ENCODE results near the gene CAMSAP1. TPM values are rescaled to one million over a fixed set of nuclear protein-coding genes. Genes with fewer than 3 reads are reported as not detected.
"Not testable (repeated sequence)": the region's sequence is repeated elsewhere in the genome, so short reads cannot be mapped to it uniquely, and the experiment has no call there.

The CAMSAP1 gene
- total and polyA plus RNA-seq, 5 experiments from 2014 or later, result 0.61 to 32.0 (median 2.4) TPM

DNA sequence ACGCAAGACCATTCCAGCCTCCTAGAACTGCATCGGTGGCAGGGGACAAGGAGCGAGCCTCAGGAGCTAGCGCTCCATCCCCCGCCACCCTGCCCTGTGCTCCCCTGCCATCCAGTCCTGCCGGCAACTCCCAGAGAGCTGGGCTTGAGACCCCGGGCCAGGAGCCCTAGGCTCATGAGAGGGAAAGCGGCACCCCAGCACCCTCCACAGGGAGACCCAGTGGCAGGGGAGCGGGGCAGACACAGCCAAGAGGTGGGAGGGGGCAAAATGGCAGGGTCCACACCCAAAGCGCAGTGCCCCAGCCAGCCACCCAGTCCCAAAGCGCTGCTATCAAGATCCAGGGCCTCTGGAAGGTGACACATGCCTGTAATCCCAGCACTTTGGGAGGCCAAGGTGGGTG is 41.1 kb upstream of the CAMSAP1 start:
- no peak for ATAC-seq
- POLR2A ChIA-PET, result no interaction called here
- Mint-ChIP-seq H3K27me3 (no peaks in the 10 kb centered on the region), H3K9me3 (no peaks in the 10 kb centered on the region), H3K4me1 (peaks cover 0 to 10% (median 1%) of the 10 kb centered on the region in 4 donors), H3K4me3 (no peak overlapping the region), H3K27ac (no peak overlapping the region), H3K36me3 (peaks cover 5 to 82% (median 40%) of the 10 kb centered on the region in 3 donors)
- DNase-seq, result no peak

DNA sequence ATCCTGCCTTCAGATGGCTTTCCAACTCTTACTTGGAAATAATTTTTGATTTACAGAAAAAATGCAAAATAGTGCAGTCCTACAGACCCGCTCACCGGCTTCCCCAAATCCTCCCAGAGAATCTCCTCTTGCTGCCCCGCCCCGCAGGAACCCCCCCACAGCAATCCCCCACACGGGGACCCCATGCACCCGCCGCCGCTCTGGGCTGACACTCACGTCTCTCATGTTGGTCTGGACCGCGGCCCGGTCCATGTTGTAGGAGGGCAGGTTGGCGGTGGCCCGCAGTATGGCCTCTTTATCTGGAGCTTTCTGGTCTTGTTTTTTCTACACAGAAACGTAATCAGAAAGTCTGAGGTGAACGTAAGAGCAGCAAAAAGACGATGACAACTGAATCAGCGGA is 40.2 kb upstream of the CAMSAP1 start:
- H3K36me3 Mint-ChIP-seq, result peaks cover 5 to 84% (median 36%) of the 10 kb centered on the region in 3 donors
- peaks cover 0 to 10% (median 1%) of the 10 kb centered on the region in 4 donors for H3K4me1 Mint-ChIP-seq
- ATAC-seq, result no peak
- no peaks in the 10 kb centered on the region for H3K9me3 Mint-ChIP-seq
- H3K4me3 Mint-ChIP-seq, result no peak overlapping the region
- no peak overlapping the region for H3K27ac Mint-ChIP-seq
- H3K27me3 Mint-ChIP-seq, result no peaks in the 10 kb centered on the region
- DNase-seq, result no peak
- POLR2A ChIA-PET, result no interaction called here

DNA sequence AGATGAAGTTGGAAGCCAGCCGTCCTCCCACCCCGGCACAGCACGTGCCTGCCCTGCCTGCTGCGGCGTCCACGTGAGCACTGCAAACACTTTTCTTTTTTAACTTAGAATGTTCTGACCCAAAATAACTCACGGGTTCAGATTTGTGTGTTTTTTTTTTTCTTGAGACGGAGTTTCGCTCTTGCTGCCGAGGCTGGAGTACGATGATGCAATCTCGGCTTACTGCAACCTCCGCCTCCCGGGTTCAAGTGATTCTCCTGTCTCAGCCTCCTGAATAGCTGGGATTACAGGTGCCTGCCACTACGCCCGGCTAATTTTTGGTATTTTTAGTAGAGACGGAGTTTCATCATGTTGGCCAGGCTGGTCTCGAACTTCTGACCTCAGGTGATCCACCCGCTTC is 39.8 kb upstream of the CAMSAP1 start:
- H3K27me3 Mint-ChIP-seq, H3K4me1 Mint-ChIP-seq, ATAC-seq, H3K27ac Mint-ChIP-seq, H3K9me3 Mint-ChIP-seq, H3K4me3 Mint-ChIP-seq, POLR2A ChIA-PET, DNase-seq: not testable (repeated sequence)
- peaks cover 5 to 81% (median 32%) of the 10 kb centered on the region in 3 donors for H3K36me3 Mint-ChIP-seq

DNA sequence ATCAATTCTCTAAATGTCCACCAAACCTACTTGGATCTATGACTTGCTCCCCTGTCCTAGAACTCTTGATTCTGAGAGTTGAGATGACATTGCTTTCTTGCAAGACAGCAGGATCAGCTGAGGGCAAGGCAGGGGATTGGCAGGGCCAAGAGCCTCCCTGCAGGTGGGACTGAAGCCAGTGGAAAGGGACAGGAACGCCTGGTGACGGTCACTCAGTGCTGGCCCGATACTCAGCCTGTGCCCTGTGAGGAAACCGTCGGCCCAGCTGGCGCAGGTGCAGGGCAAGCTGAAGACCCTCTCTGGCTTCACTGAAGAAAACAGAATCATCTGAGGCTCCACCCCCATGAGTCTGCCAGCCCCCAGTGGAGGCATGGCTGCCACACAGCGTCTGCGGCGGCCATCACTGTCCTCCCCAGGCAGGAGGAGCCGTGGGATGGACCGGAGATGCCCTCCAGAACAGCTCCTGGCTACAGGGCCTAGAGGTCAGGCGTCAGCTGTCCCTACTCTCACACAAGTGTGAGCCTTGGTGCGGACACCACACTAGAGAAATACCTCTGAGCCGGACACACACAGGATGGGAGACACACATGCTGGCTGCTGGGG is 39.1 kb upstream of the CAMSAP1 start:
- H3K27ac Mint-ChIP-seq, result no peak overlapping the region

DNA sequence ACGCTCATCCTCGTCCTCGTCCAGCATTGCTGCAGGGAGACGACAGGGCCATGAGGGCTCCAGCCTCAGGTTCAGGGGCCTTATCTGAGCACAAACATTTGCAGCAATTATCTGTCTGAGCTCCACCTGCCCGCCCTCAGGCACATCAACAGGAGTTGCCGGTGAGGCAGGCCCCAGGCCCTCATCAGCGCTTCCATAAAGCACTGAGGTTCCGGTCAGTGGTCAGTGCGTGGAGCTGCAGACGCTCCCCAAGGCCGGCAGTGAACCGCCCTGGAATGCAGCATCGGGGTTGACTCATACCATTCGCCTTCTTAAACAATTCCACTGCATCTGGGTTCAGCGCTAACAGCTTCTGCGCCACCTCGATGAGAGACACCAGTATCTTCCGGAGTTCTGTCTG is 38.6 kb upstream of the CAMSAP1 start:
- POLR2A ChIA-PET, result no interaction called here
- no peak overlapping the region for H3K27ac Mint-ChIP-seq
- DNase-seq (no peak), ATAC-seq (no peak)
- no peaks in the 10 kb centered on the region for H3K9me3 Mint-ChIP-seq
- no peak overlapping the region for H3K4me3 Mint-ChIP-seq
- peaks cover 0 to 10% (median 1%) of the 10 kb centered on the region in 4 donors for H3K4me1 Mint-ChIP-seq
- H3K36me3 Mint-ChIP-seq, result peaks cover 9 to 80% (median 32%) of the 10 kb centered on the region in 3 donors
- no peaks in the 10 kb centered on the region for H3K27me3 Mint-ChIP-seq

More for the DNA sequence above, 39.1 kb upstream of the CAMSAP1 start:
- ATAC-seq, result no peak
- H3K9me3 Mint-ChIP-seq, result no peaks in the 10 kb centered on the region
- POLR2A ChIA-PET, result no interaction called here
- no peak overlapping the region for H3K4me3 Mint-ChIP-seq
- no peaks in the 10 kb centered on the region for H3K27me3 Mint-ChIP-seq
- H3K4me1 Mint-ChIP-seq, result peaks cover 0 to 10% (median 1%) of the 10 kb centered on the region in 4 donors
- DNase-seq, result no peak
- peaks cover 9 to 80% (median 32%) of the 10 kb centered on the region in 3 donors for H3K36me3 Mint-ChIP-seq

DNA sequence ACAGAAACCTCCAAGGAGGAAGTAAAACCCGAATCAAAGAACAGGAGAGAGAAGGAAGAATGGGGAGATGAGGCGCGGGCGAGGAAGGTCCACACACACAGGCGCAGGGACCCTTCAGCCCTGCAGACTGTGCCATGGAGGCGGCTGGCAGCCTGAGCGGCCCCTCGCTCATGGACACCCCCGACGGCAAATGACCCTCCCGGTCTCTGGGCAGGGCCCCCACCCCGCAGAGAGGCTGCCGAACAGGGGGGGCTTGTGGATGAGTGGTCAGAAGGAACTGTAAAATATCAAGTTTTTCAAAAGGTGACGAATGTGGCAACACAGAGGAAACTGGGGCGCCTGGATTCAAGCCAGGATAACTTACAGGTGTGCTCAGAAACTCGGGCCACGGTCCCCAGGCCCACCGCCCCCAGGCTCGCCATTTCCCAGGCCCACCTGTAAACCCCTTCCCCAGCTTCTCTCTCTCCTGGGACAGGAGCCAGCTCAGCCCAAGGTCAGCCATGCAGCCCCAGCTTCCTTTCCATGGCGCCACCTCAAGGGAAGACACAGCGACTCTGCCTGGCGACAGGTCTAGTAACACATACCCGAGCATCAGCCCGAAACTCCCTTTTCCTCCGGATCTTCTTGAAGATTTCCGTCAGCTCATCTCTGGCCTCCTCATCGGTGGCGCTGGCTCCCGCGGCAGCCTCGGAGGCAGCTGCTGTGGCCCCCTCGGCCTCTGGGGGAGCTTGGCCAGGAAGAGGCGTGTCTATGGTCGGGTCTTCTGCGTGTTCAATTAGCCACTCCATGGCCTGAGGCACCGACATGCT is 37.3 kb upstream of the CAMSAP1 start:
- Mint-ChIP-seq H3K36me3 (peaks cover 9 to 81% (median 35%) of the 10 kb centered on the region in 3 donors), H3K4me3 (no peak overlapping the region), H3K4me1 (peaks cover 0 to 7% (median 2%) of the 10 kb centered on the region in 4 donors), H3K27me3 (no peaks in the 10 kb centered on the region), H3K27ac (no peak overlapping the region), H3K9me3 (peaks cover 0 to 3% (median 0%) of the 10 kb centered on the region in 9 donors)
- POLR2A ChIA-PET, result no interaction called here
- no peak for DNase-seq
- ATAC-seq, result no peak

- H3K9me3 Mint-ChIP-seq, DNase-seq, H3K27ac Mint-ChIP-seq, POLR2A ChIA-PET, H3K4me3 Mint-ChIP-seq, H3K4me1 Mint-ChIP-seq, ATAC-seq, H3K27me3 Mint-ChIP-seq: not testable (repeated sequence)
- H3K36me3 Mint-ChIP-seq, result peaks cover 13 to 78% (median 35%) of the 10 kb centered on the region in 3 donors
Observed at GRCh38 chr9:135943604-135944003, 36.3 kb upstream of the CAMSAP1 start.

DNA sequence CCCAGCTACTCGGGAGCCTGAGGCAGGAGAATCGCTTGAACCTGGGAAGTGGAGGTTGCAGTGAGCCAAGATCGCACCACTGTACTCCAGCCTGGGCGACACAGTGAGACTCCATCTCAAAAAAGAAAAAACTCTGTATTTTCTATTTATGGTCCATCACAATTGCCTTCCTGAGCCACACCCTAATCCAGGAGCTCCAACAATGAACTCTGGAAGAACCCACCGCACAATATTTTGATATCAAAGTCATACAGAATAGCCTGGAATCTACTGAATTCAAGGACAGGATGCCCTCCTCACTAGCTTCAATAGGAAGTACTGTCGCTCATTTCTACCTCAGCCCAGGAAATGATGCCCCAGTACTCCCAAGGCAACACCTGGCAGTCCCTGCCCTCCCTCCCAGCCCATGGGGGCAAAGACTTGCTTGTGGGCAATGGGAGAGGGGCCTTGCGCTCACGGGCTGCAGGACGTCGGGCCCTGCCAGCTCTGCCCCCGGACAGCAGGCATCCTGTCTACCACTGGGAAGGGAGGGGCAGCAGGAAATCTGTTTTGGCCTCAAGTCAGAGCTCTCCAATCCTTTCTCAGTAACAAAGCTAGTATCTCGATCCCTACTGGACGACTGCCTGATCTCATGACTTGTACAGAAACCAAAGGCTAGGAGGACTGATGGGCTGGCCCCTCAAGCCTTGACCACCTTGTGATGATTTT is 34.1 kb upstream of the CAMSAP1 start:
- H3K9me3 Mint-ChIP-seq, result peaks cover 0 to 9% (median 0%) of the 10 kb centered on the region in 9 donors
- H3K36me3 Mint-ChIP-seq, result peaks cover 13 to 77% (median 34%) of the 10 kb centered on the region in 3 donors
- H3K27ac Mint-ChIP-seq, result peak overlapping the region in 2 of 10 donors; percentile 50 to 71
- no peak overlapping the region for H3K4me3 Mint-ChIP-seq
- ATAC-seq (no peak), DNase-seq (no peak)
- peaks cover 3 to 8% (median 6%) of the 10 kb centered on the region in 4 donors for H3K4me1 Mint-ChIP-seq
- POLR2A ChIA-PET, result interaction anchor here (1.2 kb wide), 1 partner anchor 10 kb away, joined by 3 read pairs; no protein-coding TSS in a partner anchor
- H3K27me3 Mint-ChIP-seq, result peaks cover 0 to 3% (median 0%) of the 10 kb centered on the region in 5 donors

DNA sequence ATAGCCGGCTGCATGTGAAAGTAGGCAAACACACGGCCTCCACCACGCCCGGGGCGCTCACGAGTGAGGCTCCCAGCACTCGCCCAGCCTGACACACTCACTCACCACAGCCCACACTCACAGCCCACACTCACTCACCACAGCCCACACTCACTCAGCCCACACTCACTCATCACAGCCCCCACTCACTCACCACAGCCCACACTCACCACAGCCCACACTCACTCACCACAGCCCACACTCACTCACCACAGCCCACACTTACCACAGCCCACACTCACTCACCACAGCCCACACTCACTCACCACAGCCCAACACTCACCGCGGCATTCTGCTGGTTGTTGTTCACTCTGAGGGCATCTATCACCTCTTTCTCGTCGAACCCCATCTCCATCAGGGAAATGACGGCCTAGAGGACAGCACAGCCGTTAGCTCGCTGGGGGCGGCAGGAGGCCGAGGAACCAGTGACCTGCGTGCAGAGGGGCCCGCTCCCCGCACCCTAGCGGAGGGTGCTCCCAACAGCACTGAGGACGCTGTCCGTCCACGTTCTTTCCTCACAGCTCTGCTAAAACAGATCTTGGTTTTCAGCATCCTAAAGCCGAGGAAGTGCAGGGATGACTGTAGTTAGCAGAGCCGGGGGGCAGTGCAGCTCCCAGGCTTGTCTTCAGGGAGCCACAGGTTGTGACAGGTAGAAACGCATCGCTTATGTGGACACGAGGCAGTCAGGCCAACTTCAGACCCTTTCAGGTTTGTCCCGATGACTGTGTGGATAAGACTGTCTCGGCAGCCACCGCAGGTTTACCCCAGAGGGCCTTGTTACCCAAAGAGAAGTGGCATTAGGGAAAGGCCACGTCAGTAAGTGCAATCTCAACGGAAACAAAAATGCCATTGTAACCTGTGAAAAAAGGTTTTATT is 32.3 kb upstream of the CAMSAP1 start:
- POLR2A ChIA-PET, result interaction anchor here (0.5 kb wide), 1 partner anchor 424 kb away, joined by 4 read pairs; the partner anchor contains the start of gene DNLZ
- peak overlapping the region in 8 of 10 donors; percentile 12 to 90 (median 62) for H3K4me3 Mint-ChIP-seq
- peak; percentile 63 to 91 for ATAC-seq
- H3K36me3 Mint-ChIP-seq, result peaks cover 13 to 73% (median 31%) of the 10 kb centered on the region in 3 donors
- H3K4me1 Mint-ChIP-seq, result peaks cover 3 to 8% (median 6%) of the 10 kb centered on the region in 4 donors
- DNase-seq, result peak in 7 of 10 donors; percentile 13 to 55 (median 41)
- peaks cover 0 to 9% (median 0%) of the 10 kb centered on the region in 9 donors for H3K9me3 Mint-ChIP-seq
- peaks cover 0 to 3% (median 0%) of the 10 kb centered on the region in 5 donors for H3K27me3 Mint-ChIP-seq
- H3K27ac Mint-ChIP-seq, result peak overlapping the region in 9 of 10 donors; percentile 75 to 99 (median 86)

GRCh38 chr9:135937521-135938489 is 30.5 kb upstream of the CAMSAP1 start:
- H3K36me3 Mint-ChIP-seq, result peaks cover 9 to 69% (median 24%) of the 10 kb centered on the region in 3 donors
- no peak overlapping the region for H3K4me3 Mint-ChIP-seq
- ATAC-seq, result no peak
- peaks cover 0 to 3% (median 0%) of the 10 kb centered on the region in 5 donors for H3K27me3 Mint-ChIP-seq
- peak overlapping the region in 4 of 10 donors; percentile 43 to 90 (median 62) for H3K27ac Mint-ChIP-seq
- DNase-seq, result no peak
- POLR2A ChIA-PET, result no interaction called here
- H3K9me3 Mint-ChIP-seq, result peaks cover 0 to 9% (median 0%) of the 10 kb centered on the region in 9 donors
- H3K4me1 Mint-ChIP-seq, result peaks cover 3 to 8% (median 6%) of the 10 kb centered on the region in 4 donors

- H3K9me3 Mint-ChIP-seq, result no peaks in the 10 kb centered on the region
- no peak overlapping the region for H3K4me3 Mint-ChIP-seq
- peaks cover 0 to 59% (median 20%) of the 10 kb centered on the region in 3 donors for H3K36me3 Mint-ChIP-seq
- DNase-seq (no peak), ATAC-seq (no peak)
- H3K27me3 Mint-ChIP-seq, result no peaks in the 10 kb centered on the region
- POLR2A ChIA-PET, result no interaction called here
- no peak overlapping the region for H3K27ac Mint-ChIP-seq
- peaks cover 0 to 3% (median under 1%) of the 10 kb centered on the region in 4 donors for H3K4me1 Mint-ChIP-seq
Observed at GRCh38 chr9:135933114-135933513, 25.8 kb upstream of the CAMSAP1 start.

Data from naive thymus-derived CD8-positive, alpha-beta T cell (primary cell).